B cell (primary cell): ENCODE measurements around the gene RHOT2. TPM values are rescaled to one million over a fixed set of nuclear protein-coding genes. Genes with fewer than 3 reads are reported as not detected.

ENCODE experiments used
- ATAC-seq: fragments of 200-7000 bp; cut with Tn5 transposase; one replicate; pipeline ENCODE4 v1.10.0; 2021; ENCODE audit warnings: low read depth, mild to moderate bottlenecking, moderate number of reproducible peaks, moderate library complexity
- CTCF ChIA-PET: fragments of 350-600 bp; sonication (Branson Sonifier 250); formaldehyde crosslinking; loops from one replicate; lab custom pipeline; 2021; ENCODE audit warnings: antibody characterized with exemption, inconsistent platforms; lab: Charles Lee
- POLR2A ChIA-PET: fragments of 350-600 bp; sonication (Branson Sonifier 250); formaldehyde crosslinking; loops from one replicate; lab custom pipeline; 2021; ENCODE audit warnings: antibody characterized with exemption; lab: Charles Lee
- DNase-seq: peaks from one replicate; pipeline ENCODE4 v3.0.0; 2013
- H2AFZ ChIP-seq: 2 replicates; pipeline ENCODE4 v1.6.1; 2012; ENCODE audit warnings: mild to moderate bottlenecking, low read depth, low read length; ENCODE audit not compliant: insufficient read depth, poor library complexity, severe bottlenecking
- H3K27ac ChIP-seq, 2 donors: 1 replicate in 1 of 2; 2 replicates in 1 of 2; pipeline ENCODE4 v1.5.1; 2012 to 2013; ENCODE audit warnings: low read length in 2 of 2, mild to moderate bottlenecking in 2 of 2, moderate library complexity in 1 of 2
- H3K27me3 ChIP-seq, 4 experiments: fragments of 200-600 bp in 1 of 4; sonication (generic) in 1 of 4; replicated peaks in 1 of 4; 1 replicate in 2 of 4; 2 replicates in 2 of 4; pipeline versions ENCODE4 v1.6.1 to v1.7.0; 2013 to 2016; ENCODE audit warnings: low read length in 3 of 4, mild to moderate bottlenecking in 2 of 4, mixed read lengths in 1 of 4, moderate library complexity in 1 of 4; ENCODE audit not compliant: insufficient read depth in 4 of 4, control insufficient read depth in 3 of 4; ENCODE audit errors: control extremely low read depth in 1 of 4
- H3K36me3 ChIP-seq, 2 experiments: replicated peaks in 1 of 2; 1 replicate in 1 of 2; 2 replicates in 1 of 2; pipeline versions ENCODE4 v1.6.1 to v1.7.1; 2013; ENCODE audit warnings: low read length in 1 of 2; ENCODE audit not compliant: insufficient read depth in 2 of 2, control insufficient read depth in 1 of 2; ENCODE audit errors: control extremely low read depth in 1 of 2, extremely low read depth in 1 of 2
- H3K4me1 ChIP-seq, 2 donors: fragments of 200-600 bp in 1 of 2; sonication (generic) in 1 of 2; 1 replicate in 1 of 2; 2 replicates in 1 of 2; pipeline versions ENCODE4 v1.5.1 to v1.6.1; 2013 to 2017; ENCODE audit warnings: low read length in 2 of 2; ENCODE audit not compliant: control insufficient read depth in 2 of 2, insufficient read depth in 2 of 2
- H3K4me2 ChIP-seq: replicated peaks from 2 replicates; pipeline ENCODE3; 2012; ENCODE audit warnings: mild to moderate bottlenecking, low read depth, low read length; ENCODE audit not compliant: poor library complexity, severe bottlenecking
- H3K4me3 ChIP-seq, 5 experiments: fragments of 200-600 bp in 1 of 5; sonication (generic) in 1 of 5; 1 replicate in 3 of 5; 2 replicates in 2 of 5; pipeline versions ENCODE4 v1.5.1 to v1.7.0; 2011 to 2016; ENCODE audit warnings: low read length in 4 of 5, mild to moderate bottlenecking in 4 of 5, low read depth in 2 of 5, control low read depth in 1 of 5, moderate library complexity in 1 of 5; ENCODE audit not compliant: insufficient read depth in 1 of 5; ENCODE audit errors: control extremely low read depth in 1 of 5, extremely low read depth in 1 of 5
- H3K79me2 ChIP-seq: fragments of 200-600 bp; sonication (generic); one replicate; pipeline ENCODE4 v1.6.0; 2016; ENCODE audit warnings: low read length; ENCODE audit not compliant: control insufficient read depth, insufficient read depth
- H3K9ac ChIP-seq: fragments of 200-600 bp; sonication (generic); 2 replicates; pipeline ENCODE4 v1.6.1; 2017; ENCODE audit warnings: mild to moderate bottlenecking, low read length, moderate library complexity
- H3K9me3 ChIP-seq, 3 donors: one replicate each; pipeline versions ENCODE4 v1.6.1 to v1.7.1; 2013; ENCODE audit warnings: low read length in 2 of 3; ENCODE audit not compliant: control insufficient read depth in 2 of 3, insufficient read depth in 1 of 3; ENCODE audit errors: control extremely low read depth in 1 of 3
- H4K20me1 ChIP-seq: 2 replicates; pipeline ENCODE4 v1.6.0; 2012; ENCODE audit warnings: mild to moderate bottlenecking, low read length; ENCODE audit not compliant: insufficient read depth, control insufficient read depth, poor library complexity, severe bottlenecking
- H3K27ac Mint-ChIP-seq: one replicate; pipeline ENCODE4 v1.8.0; 2021; ENCODE audit warnings: mixed read lengths
- H3K27me3 Mint-ChIP-seq: one replicate; pipeline ENCODE4 v1.8.0; 2021; ENCODE audit warnings: mixed read lengths
- H3K4me1 Mint-ChIP-seq: one replicate; pipeline ENCODE4 v1.8.0; 2021; ENCODE audit warnings: mixed read lengths
- H3K4me3 Mint-ChIP-seq: one replicate; pipeline ENCODE4 v1.8.0; 2021; ENCODE audit warnings: mixed read lengths
- H3K9me3 Mint-ChIP-seq: one replicate; pipeline ENCODE4 v1.8.0; 2022; ENCODE audit warnings: mixed read lengths; ENCODE audit not compliant: insufficient read depth
- EZH2 ChIP-seq: IDR thresholded peaks from 2 replicates; pipeline ENCODE4 v1.6.1; 2012; ENCODE audit warnings: borderline replicate concordance, low read depth, mild to moderate bottlenecking, moderate library complexity, low read length; ENCODE audit not compliant: insufficient read depth, poor library complexity, severe bottlenecking
- WGBS: methylation state at CpG from one replicate; pipeline ENCODE4 v1.1.5; 2013; ENCODE audit warnings: missing lambda C conversion rate; ENCODE audit not compliant: insufficient coverage; 5-methylcytosine and 5-hydroxymethylcytosine counted together
- intact Hi-C: fragments of 100-400 bp; cut with micrococcal nuclease; formaldehyde crosslinking; loops from one replicate; pipeline ENCODE4 v1.10.0; 2022
- polyA plus RNA-seq: library from polyadenylated mRNA; depleted of rRNA; stranded (reverse); fragments of >200 nt; gene quantifications from 2 replicates; pipeline ENCODE4 v1.2.3, GENCODE V29; 2012
- total RNA-seq, 2 donors: library from RNA; stranded (reverse); fragments of 120-200 nt in 1 of 2; gene quantifications; 1 replicate in 1 of 2; 2 replicates in 1 of 2; pipeline versions ENCODE4 v1.2.3 to v1.2.4, GENCODE V29; 2013 to 2022
- TF ChIP-seq, protein P1 (sequence below): fragments of 200-600 bp; IDR thresholded peaks from one replicate; pipeline ENCODE4 v1.8.0; 2022; ENCODE audit warnings: antibody characterized with exemption, mild to moderate bottlenecking

RHOT2 gene
- total and polyA plus RNA-seq, 2 donors (not counting 1 experiment from before 2014, with no cell fraction given), result 207 to 461 TPM

DNA sequence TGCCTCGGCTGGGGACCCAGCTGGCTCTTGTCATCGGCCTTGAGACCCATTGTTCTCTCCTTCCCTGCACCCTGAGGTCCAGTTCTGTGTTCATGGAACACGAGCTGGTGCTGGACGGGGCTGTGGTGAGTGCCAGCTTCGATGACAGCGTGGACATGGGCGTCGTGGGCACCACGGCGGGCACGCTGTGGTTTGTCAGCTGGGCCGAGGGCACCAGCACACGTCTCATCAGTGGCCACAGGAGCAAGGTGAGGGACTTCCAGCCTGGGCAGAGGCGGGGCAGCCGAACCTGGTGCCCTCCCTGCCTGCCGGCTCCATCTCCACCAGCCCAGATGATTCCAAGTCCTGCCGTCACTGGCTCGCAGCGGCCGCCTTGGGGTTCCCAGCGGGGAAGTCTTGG lies 5.3 kb upstream of the RHOT2 start:
- ATAC-seq, result no peak
- H3K79me2 ChIP-seq, result no peaks in the 10 kb centered on the region
- TF ChIP-seq, protein P1, sequence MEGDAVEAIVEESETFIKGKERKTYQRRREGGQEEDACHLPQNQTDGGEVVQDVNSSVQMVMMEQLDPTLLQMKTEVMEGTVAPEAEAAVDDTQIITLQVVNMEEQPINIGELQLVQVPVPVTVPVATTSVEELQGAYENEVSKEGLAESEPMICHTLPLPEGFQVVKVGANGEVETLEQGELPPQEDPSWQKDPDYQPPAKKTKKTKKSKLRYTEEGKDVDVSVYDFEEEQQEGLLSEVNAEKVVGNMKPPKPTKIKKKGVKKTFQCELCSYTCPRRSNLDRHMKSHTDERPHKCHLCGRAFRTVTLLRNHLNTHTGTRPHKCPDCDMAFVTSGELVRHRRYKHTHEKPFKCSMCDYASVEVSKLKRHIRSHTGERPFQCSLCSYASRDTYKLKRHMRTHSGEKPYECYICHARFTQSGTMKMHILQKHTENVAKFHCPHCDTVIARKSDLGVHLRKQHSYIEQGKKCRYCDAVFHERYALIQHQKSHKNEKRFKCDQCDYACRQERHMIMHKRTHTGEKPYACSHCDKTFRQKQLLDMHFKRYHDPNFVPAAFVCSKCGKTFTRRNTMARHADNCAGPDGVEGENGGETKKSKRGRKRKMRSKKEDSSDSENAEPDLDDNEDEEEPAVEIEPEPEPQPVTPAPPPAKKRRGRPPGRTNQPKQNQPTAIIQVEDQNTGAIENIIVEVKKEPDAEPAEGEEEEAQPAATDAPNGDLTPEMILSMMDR, result no peak
- no peak for TF ChIP-seq EZH2
- no peak for DNase-seq
- H3K9me3 Mint-ChIP-seq, result no peaks in the 10 kb centered on the region
- intact Hi-C loops, result no loop called here
- peaks cover 13% of the 10 kb centered on the region for H3K4me1 Mint-ChIP-seq
- H3K27me3 ChIP-seq, result no peaks in the 10 kb centered on the region
- H4K20me1 ChIP-seq, result no peaks in the 10 kb centered on the region
- H2AFZ ChIP-seq, result no peak overlapping the region
- ChIA-PET CTCF (interaction anchor here (1.1 to 1.2 kb wide), 3 partner anchors 11 to 72 kb away, joined by 3 to 5 read pairs (median 4); partner anchors contain the start of gene METTL26), POLR2A (no interaction called here)
- H3K4me3 ChIP-seq, result no peak overlapping the region
- WGBS, result 95% methylated on average over 21 of the region's 21 CpGs
- no peaks in the 10 kb centered on the region for H3K9me3 ChIP-seq
- peaks cover 16 to 28% of the 10 kb centered on the region in 2 donors for H3K4me1 ChIP-seq
- no peaks in the 10 kb centered on the region for H3K27me3 Mint-ChIP-seq
- H3K27ac ChIP-seq, result no peak overlapping the region
- no peak overlapping the region for H3K4me3 Mint-ChIP-seq
- H3K27ac Mint-ChIP-seq, result no peak overlapping the region
- no peak overlapping the region for H3K4me2 ChIP-seq
- no peaks in the 10 kb centered on the region for H3K36me3 ChIP-seq
- H3K9ac ChIP-seq, result no peak overlapping the region

- ATAC-seq, result no peak
Measured at GRCh38 chr16:666572-666971, 1.4 kb upstream of the RHOT2 start.

More at GRCh38 chr16:666572-666971, 1.4 kb upstream of the RHOT2 start:
- H3K4me3 ChIP-seq, result no peak overlapping the region
- Mint-ChIP-seq H3K9me3 (no peaks in the 10 kb centered on the region), H3K4me1 (peaks cover 12% of the 10 kb centered on the region), H3K27ac (no peak overlapping the region), H3K4me3 (no peak overlapping the region), H3K27me3 (no peaks in the 10 kb centered on the region)
- peaks cover 5% of the 10 kb centered on the region for H3K79me2 ChIP-seq
- H4K20me1 ChIP-seq, result peaks cover 28% of the 10 kb centered on the region
- POLR2A ChIA-PET, result interaction anchor here (1.6 kb wide), 1 partner anchor 17 kb away, joined by 4 read pairs; the partner anchor contains the start of gene JMJD8
- CTCF ChIA-PET, result interaction anchor here (0.6 to 2.4 kb wide), 2 partner anchors 15 to 484 kb away, joined by 3 to 7 read pairs; no protein-coding TSS in a partner anchor
- 89% methylated on average over 13 of the region's 13 CpGs for WGBS
- peaks cover 15 to 28% of the 10 kb centered on the region in 2 donors for H3K4me1 ChIP-seq
- intact Hi-C loops, result loop anchor here (2.0 to 5.0 kb wide), 2 partner anchors 18 to 274 kb away; partner anchors contain the start of gene WDR90
- TF ChIP-seq, protein P1, result no peak
- no peak for TF ChIP-seq EZH2
- no peak overlapping the region for H3K4me2 ChIP-seq
- H2AFZ ChIP-seq, result no peak overlapping the region
- H3K27me3 ChIP-seq, result no peaks in the 10 kb centered on the region
- H3K9me3 ChIP-seq, result no peaks in the 10 kb centered on the region
- H3K36me3 ChIP-seq, result peaks cover 0 to 16% of the 10 kb centered on the region in 2 experiments
- no peak overlapping the region for H3K9ac ChIP-seq
- DNase-seq, result no peak
- no peak overlapping the region for H3K27ac ChIP-seq
